Endothelial cell of umbilical vein (primary cell): Measurements from ENCODE around the gene MCM7. TPM values are rescaled to one million over a fixed set of nuclear protein-coding genes. Genes with fewer than 3 reads are reported as not detected.

Experiments used
- BruUV-seq: library from RNA; stranded (reverse); fragments of 400-500 nt; replicated peaks from 2 replicates; lab custom pipeline; 2021; lab: Mats Ljungman, UMichigan
- CTCF ChIA-PET: fragments of 300-600, 350-600 bp; sonication (Branson Sonifier 250); formaldehyde crosslinking; loops from one replicate; lab custom pipeline; 2021; ENCODE audit warnings: antibody characterized with exemption, inconsistent platforms; lab: Charles Lee
- POLR2A ChIA-PET: fragments of 300-600, 350-600 bp; sonication (Branson Sonifier 250); formaldehyde crosslinking; loops from one replicate; lab custom pipeline; 2021; ENCODE audit warnings: antibody characterized with exemption, inconsistent platforms; lab: Charles Lee
- DNase-seq: peaks from one replicate; pipeline ENCODE4 v3.0.0-alpha.2; 2011; ENCODE audit warnings: low read depth, low spot score
- FAIRE-seq: peaks from 2 replicates; lab custom pipeline; 2011; peaks lifted over from hg19 to GRCh38; lab: Jason Lieb, UNC
- H2AFZ ChIP-seq: 2 replicates; pipeline ENCODE4 v1.6.0; 2012; ENCODE audit warnings: low read depth, low read length, control low read depth, inconsistent platforms
- H3K27ac ChIP-seq: 2 replicates; pipeline ENCODE4 v1.5.1; 2011; ENCODE audit warnings: low read depth, mild to moderate bottlenecking, control low read depth, low read length, moderate library complexity; ENCODE audit not compliant: insufficient read depth
- H3K27me3 ChIP-seq, 2 experiments: 2 replicates each; pipeline versions ENCODE4 v1.6.0 to v1.6.1; 2011; ENCODE audit warnings: low read length in 2 of 2, mixed read lengths in 1 of 2; ENCODE audit not compliant: control insufficient read depth in 2 of 2, insufficient read depth in 2 of 2
- H3K36me3 ChIP-seq, 2 experiments: 2 replicates in 1 of 2; 3 replicates in 1 of 2; pipeline ENCODE4 v1.5.1; 2011; ENCODE audit warnings: low read length in 2 of 2, mild to moderate bottlenecking in 1 of 2, moderate library complexity in 1 of 2; ENCODE audit not compliant: control insufficient read depth in 2 of 2, insufficient read depth in 2 of 2; ENCODE audit errors: extremely low read depth in 1 of 2
- H3K4me1 ChIP-seq: 3 replicates; pipeline ENCODE4 v1.5.1; 2011; ENCODE audit warnings: mild to moderate bottlenecking, low read length; ENCODE audit not compliant: control insufficient read depth, insufficient read depth; ENCODE audit errors: extremely low read depth
- H3K4me2 ChIP-seq: 2 replicates; pipeline ENCODE4 v1.6.1; 2011; ENCODE audit warnings: low read length, control low read depth, mixed read lengths; ENCODE audit not compliant: insufficient read depth
- H3K4me3 ChIP-seq, 3 experiments: fragments of 200-600 bp in 1 of 3; sonication (generic), shearing (Covaris generic) in 1 of 3; replicated peaks in 1 of 3; 2 replicates each; pipeline ENCODE4 v1.5.1; 2011 to 2016; ENCODE audit warnings: control low read depth in 3 of 3, low read length in 3 of 3, mild to moderate bottlenecking in 2 of 3, inconsistent platforms in 1 of 3, low read depth in 1 of 3, moderate library complexity in 1 of 3; ENCODE audit not compliant: insufficient read depth in 1 of 3
- H3K79me2 ChIP-seq: 2 replicates; pipeline ENCODE4 v1.6.0; 2012; ENCODE audit warnings: low read length, inconsistent platforms; ENCODE audit not compliant: control insufficient read depth, insufficient read depth
- H3K9ac ChIP-seq: replicated peaks from 2 replicates; pipeline ENCODE3; 2011; ENCODE audit warnings: low read length, control low read depth; ENCODE audit not compliant: insufficient read depth; ENCODE audit errors: extremely low read depth
- H3K9me1 ChIP-seq: replicated peaks from 3 replicates; pipeline ENCODE4 v1.6.0; 2011; ENCODE audit warnings: mild to moderate bottlenecking, low read length; ENCODE audit not compliant: control insufficient read depth, insufficient read depth; ENCODE audit errors: extremely low read depth
- H3K9me3 ChIP-seq: replicated peaks from 2 replicates; pipeline ENCODE4 v1.5.1; 2012; ENCODE audit warnings: low read length, inconsistent platforms; ENCODE audit not compliant: control insufficient read depth, insufficient read depth
- H4K20me1 ChIP-seq: replicated peaks from 2 replicates; pipeline ENCODE3; 2011; ENCODE audit warnings: mild to moderate bottlenecking, low read length; ENCODE audit not compliant: control insufficient read depth, insufficient read depth; ENCODE audit errors: extremely low read depth
- EZH2 ChIP-seq: IDR thresholded peaks from 2 replicates; pipeline ENCODE4 v1.6.1; 2012; ENCODE audit warnings: borderline replicate concordance, low read depth, mild to moderate bottlenecking, moderate library complexity, low read length, inconsistent platforms; ENCODE audit not compliant: severe bottlenecking
- FOS ChIP-seq: IDR thresholded peaks from 2 replicates; pipeline ENCODE4 v1.6.1; 2011; ENCODE audit warnings: mild to moderate bottlenecking, low read length, moderate library complexity, borderline replicate concordance; ENCODE audit not compliant: insufficient read depth
- GATA2 ChIP-seq: IDR thresholded peaks from 2 replicates; pipeline ENCODE4 v1.7.0; 2011; ENCODE audit warnings: low read depth, mild to moderate bottlenecking, moderate library complexity, mixed read lengths, low read length; ENCODE audit not compliant: insufficient read length, insufficient read depth
- JUN ChIP-seq: IDR thresholded peaks from 2 replicates; pipeline ENCODE4 v1.6.1; 2011; ENCODE audit warnings: borderline replicate concordance, low read depth; ENCODE audit not compliant: insufficient read length, insufficient read depth
- MAX ChIP-seq: IDR thresholded peaks from 2 replicates; pipeline ENCODE4 v1.6.1; 2011; ENCODE audit not compliant: insufficient read depth, insufficient read length
- POLR2A ChIP-seq: IDR thresholded peaks from 2 replicates; pipeline ENCODE4 v1.6.1; 2012; ENCODE audit warnings: low read depth, mild to moderate bottlenecking, control low read depth, low read length
- POLR2AphosphoS5 ChIP-seq: IDR thresholded peaks from 2 replicates; pipeline ENCODE4 v1.6.1; 2012; ENCODE audit warnings: low read depth, mild to moderate bottlenecking, control low read depth, low read length, moderate library complexity; ENCODE audit not compliant: insufficient read depth
- dilution Hi-C: fragments of 300-500 bp; cut with MboI; formaldehyde crosslinking; loops from one replicate; pipeline ENCODE4 v1.15.0; 2019; ENCODE audit warnings: low sequenced_read_pairs; ENCODE audit not compliant: extremely low pct_ligation_motif_present
- intact Hi-C: fragments of 100-400 bp; cut with micrococcal nuclease; formaldehyde crosslinking; loops from one replicate; pipeline ENCODE4 v1.10.0; 2022
- polyA plus RNA-seq, 4 experiments: library from polyadenylated mRNA; depleted of rRNA in 3 of 4; stranded (reverse) in 3 of 4; unstranded in 1 of 4; fragments of >200 nt; gene quantifications; 2 replicates each; pipeline versions ENCODE4 v1.2.1 to v1.2.3, GENCODE V29; 2011 to 2012; ENCODE audit warnings: missing spikeins in 1 of 4
- total RNA-seq: library from RNA; stranded (reverse); gene quantifications from 2 replicates; pipeline ENCODE4 v1.2.3, GENCODE V29; 2021
- TF ChIP-seq, protein P1 (sequence below), 2 donors: IDR thresholded peaks; 1 replicate in 1 of 2; 2 replicates in 1 of 2; pipeline ENCODE4 v1.5.1; 2011; ENCODE audit warnings: low read length in 2 of 2, mild to moderate bottlenecking in 2 of 2, moderate library complexity in 2 of 2, control low read depth in 1 of 2, inconsistent platforms in 1 of 2, low read depth in 1 of 2; ENCODE audit not compliant: insufficient read depth in 1 of 2; ENCODE audit errors: extremely low read depth in 1 of 2

The MCM7 gene
- total and polyA plus RNA-seq, 2 donors (not counting 3 experiments of a cell fraction or from before 2014, with no cell fraction given): 156 to 187 TPM

DNA sequence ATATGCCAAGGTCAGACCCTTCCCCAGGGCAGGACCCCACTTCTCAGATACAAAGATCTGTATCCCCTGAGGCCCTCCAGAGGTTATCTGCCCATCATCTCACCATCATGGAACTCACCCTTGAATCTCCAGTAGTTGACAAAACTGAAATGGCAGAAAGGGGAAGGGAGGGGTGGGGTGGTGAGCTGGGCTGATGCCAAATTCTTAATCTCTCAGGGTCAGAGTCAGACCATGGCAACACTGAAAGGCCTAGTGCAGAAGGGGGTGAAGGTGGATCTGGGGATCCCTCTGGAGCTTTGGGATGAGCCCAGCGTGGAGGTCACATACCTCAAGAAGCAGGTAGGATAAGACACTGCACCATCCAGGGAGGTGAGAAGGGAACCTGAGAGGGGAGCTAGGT lies 21.4 kb upstream of the MCM7 start:
- Histone ChIP-seq H4K20me1 (no peaks in the 10 kb centered on the region), H3K36me3 (peaks cover 0 to 2% of the 10 kb centered on the region in 2 experiments), H3K79me2 (peaks cover 10% of the 10 kb centered on the region), H2AFZ (no peak overlapping the region), H3K4me1 (peaks cover 16% of the 10 kb centered on the region), H3K9ac (no peak overlapping the region), H3K4me3 (no peak overlapping the region), H3K9me1 (no peaks in the 10 kb centered on the region), H3K27ac (no peak overlapping the region), H3K27me3 (no peaks in the 10 kb centered on the region), H3K9me3 (no peaks in the 10 kb centered on the region), H3K4me2 (no peak overlapping the region)
- no TSS peak for BruUV-seq
- FAIRE-seq: no peak
- intact Hi-C loops: no loop called here
- no peak for TF ChIP-seq JUN
- no peak for TF ChIP-seq POLR2AphosphoS5
- no peak for TF ChIP-seq POLR2A
- TF ChIP-seq EZH2: no peak
- TF ChIP-seq, protein P1, sequence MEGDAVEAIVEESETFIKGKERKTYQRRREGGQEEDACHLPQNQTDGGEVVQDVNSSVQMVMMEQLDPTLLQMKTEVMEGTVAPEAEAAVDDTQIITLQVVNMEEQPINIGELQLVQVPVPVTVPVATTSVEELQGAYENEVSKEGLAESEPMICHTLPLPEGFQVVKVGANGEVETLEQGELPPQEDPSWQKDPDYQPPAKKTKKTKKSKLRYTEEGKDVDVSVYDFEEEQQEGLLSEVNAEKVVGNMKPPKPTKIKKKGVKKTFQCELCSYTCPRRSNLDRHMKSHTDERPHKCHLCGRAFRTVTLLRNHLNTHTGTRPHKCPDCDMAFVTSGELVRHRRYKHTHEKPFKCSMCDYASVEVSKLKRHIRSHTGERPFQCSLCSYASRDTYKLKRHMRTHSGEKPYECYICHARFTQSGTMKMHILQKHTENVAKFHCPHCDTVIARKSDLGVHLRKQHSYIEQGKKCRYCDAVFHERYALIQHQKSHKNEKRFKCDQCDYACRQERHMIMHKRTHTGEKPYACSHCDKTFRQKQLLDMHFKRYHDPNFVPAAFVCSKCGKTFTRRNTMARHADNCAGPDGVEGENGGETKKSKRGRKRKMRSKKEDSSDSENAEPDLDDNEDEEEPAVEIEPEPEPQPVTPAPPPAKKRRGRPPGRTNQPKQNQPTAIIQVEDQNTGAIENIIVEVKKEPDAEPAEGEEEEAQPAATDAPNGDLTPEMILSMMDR (IDR thresholded peaks at IDR 0.05; ENCODE audit: extremely low read depth in 1 of 2, insufficient read depth in 1 of 2, low read depth in 1 of 2, low read length in 2 of 2): no peak
- no peak for TF ChIP-seq FOS
- no peak for TF ChIP-seq MAX
- no peak for TF ChIP-seq GATA2
- ChIA-PET CTCF (interaction anchor here (1.0 kb wide), 1 partner anchor 8 kb away, joined by 3 read pairs; no protein-coding TSS in a partner anchor), POLR2A (no interaction called here)
- no peak for DNase-seq
- dilution Hi-C loops: no loop called here
